ENCODE measurements around the gene MYO1E.

MYO1E gene

DNA sequence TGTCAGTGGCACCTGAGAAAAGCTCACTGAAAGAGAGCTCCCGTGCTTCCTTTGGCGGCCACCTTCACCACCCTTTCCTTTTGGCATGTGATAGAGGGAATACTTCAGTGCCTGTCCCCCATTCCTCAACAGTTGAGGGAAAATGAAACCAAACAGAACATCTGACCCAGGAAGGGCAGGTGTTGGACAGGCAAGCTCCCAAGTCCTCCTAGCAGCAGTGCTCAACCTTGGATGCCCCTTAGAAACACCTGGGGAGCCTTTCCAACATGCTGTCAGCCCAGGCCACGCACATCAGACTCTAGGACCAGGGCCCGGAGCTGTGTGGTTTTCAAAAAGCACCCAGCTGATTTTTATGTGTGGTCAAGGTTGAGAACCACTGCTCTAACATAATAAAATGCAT lies 143.7 kb downstream of the MYO1E start:
- no peak overlapping the region for H3K9ac ChIP-seq
- no peaks in the 10 kb centered on the region for H3K79me2 ChIP-seq
- H3K36me3 ChIP-seq (ENCODE audit: control insufficient read depth, insufficient read depth, low read length) = no peaks in the 10 kb centered on the region
- H2AFZ ChIP-seq = no peak overlapping the region
- H3K4me1 ChIP-seq = no peaks in the 10 kb centered on the region
- no peak overlapping the region for H3K4me2 ChIP-seq (ENCODE audit: low read length)
- no peaks in the 10 kb centered on the region for H3K27me3 ChIP-seq (ENCODE audit: control insufficient read depth, insufficient read depth, low read length)
- no peak overlapping the region for H3K4me3 ChIP-seq (ENCODE audit: low read depth, low read length)
- H3K27ac ChIP-seq = no peak overlapping the region
- TF ChIP-seq, protein P1, sequence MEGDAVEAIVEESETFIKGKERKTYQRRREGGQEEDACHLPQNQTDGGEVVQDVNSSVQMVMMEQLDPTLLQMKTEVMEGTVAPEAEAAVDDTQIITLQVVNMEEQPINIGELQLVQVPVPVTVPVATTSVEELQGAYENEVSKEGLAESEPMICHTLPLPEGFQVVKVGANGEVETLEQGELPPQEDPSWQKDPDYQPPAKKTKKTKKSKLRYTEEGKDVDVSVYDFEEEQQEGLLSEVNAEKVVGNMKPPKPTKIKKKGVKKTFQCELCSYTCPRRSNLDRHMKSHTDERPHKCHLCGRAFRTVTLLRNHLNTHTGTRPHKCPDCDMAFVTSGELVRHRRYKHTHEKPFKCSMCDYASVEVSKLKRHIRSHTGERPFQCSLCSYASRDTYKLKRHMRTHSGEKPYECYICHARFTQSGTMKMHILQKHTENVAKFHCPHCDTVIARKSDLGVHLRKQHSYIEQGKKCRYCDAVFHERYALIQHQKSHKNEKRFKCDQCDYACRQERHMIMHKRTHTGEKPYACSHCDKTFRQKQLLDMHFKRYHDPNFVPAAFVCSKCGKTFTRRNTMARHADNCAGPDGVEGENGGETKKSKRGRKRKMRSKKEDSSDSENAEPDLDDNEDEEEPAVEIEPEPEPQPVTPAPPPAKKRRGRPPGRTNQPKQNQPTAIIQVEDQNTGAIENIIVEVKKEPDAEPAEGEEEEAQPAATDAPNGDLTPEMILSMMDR (IDR thresholded peaks at IDR 0.05) = no peak
- no peaks in the 10 kb centered on the region for H3K9me3 ChIP-seq (ENCODE audit: control insufficient read depth, low read length)

DNA sequence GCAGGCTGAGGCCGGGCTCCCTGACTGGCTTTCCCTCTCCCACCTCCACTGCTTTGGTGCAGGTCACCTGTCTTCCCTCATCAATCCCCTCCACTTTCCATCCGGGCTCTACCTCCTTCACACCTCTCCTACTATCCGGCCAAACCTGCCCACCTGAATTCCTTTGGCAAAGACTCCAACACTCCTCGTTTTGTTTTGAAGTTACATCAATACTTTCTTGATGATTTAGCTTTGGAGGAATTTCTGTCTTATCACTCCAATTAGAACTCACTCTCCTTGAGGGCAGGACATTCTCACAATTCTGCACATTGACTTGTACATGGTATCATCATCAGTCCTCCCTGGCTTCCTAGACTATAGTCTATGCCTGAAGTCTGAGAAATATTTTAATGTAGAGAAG lies 145.7 kb downstream of the MYO1E start:
- Histone ChIP-seq H3K79me2 (no peaks in the 10 kb centered on the region), H3K4me1 (no peaks in the 10 kb centered on the region), H3K27me3 (ENCODE audit: control insufficient read depth, insufficient read depth, low read length) (no peaks in the 10 kb centered on the region), H3K9ac (no peak overlapping the region), H3K27ac (no peak overlapping the region), H3K9me3 (ENCODE audit: control insufficient read depth, low read length) (no peaks in the 10 kb centered on the region), H2AFZ (no peak overlapping the region), H3K4me2 (ENCODE audit: low read length) (no peak overlapping the region), H3K4me3 (ENCODE audit: low read depth, low read length) (no peak overlapping the region), H3K36me3 (ENCODE audit: control insufficient read depth, insufficient read depth, low read length) (no peaks in the 10 kb centered on the region)
- TF ChIP-seq, protein P1 (IDR thresholded peaks at IDR 0.05) = no peak

DNA sequence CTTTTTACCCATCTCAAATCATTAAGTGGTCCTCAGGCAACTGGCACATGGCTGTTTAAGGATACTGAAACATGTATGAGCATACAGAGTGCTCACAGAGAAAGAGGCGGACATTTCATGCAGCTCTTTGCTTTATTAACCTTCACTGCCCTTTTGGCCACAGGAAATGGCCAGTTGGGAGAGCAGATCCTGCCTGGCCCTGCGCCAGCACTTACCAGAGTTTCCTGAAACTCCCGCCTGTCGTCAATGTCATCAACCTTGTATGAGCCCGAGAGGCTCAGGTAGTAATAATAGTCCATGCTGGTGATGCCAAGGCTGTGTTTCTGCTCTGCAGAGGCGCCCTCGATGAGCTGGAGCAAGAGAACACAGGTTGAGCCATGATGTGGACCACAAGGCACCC lies 148.2 kb downstream of the MYO1E start:
- TF ChIP-seq, protein P1 (IDR thresholded peaks at IDR 0.05) = no peak
- H3K36me3 ChIP-seq (ENCODE audit: control insufficient read depth, insufficient read depth, low read length) = no peaks in the 10 kb centered on the region
- no peaks in the 10 kb centered on the region for H3K4me1 ChIP-seq
- H3K27ac ChIP-seq = no peak overlapping the region
- no peak overlapping the region for H3K4me2 ChIP-seq (ENCODE audit: low read length)
- no peak overlapping the region for H2AFZ ChIP-seq
- no peak overlapping the region for H3K4me3 ChIP-seq (ENCODE audit: low read depth, low read length)
- H3K27me3 ChIP-seq (ENCODE audit: control insufficient read depth, insufficient read depth, low read length) = no peaks in the 10 kb centered on the region
- no peak overlapping the region for H3K9ac ChIP-seq
- H3K9me3 ChIP-seq (ENCODE audit: control insufficient read depth, low read length) = no peaks in the 10 kb centered on the region
- H3K79me2 ChIP-seq = no peaks in the 10 kb centered on the region

DNA sequence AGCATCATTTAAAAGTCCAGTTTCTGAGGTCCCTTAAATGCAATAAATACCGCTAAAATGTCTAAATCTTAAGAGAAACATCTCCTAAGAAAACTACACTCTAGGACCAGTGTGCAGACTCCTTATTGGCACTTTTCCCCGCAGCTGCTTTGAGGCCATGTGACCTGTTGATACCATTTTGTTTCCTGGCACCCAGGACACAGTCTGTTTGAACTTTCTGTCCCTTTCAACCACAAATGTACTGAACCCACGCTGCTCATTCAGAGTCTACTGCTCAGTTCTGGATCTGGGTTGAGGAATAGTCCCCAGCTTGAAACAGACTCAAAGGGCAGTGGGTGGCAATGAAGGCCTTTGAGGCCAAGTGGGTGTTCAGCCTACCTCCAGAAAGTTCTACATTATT lies 148.9 kb downstream of the MYO1E start:
- Histone ChIP-seq H3K36me3 (ENCODE audit: control insufficient read depth, insufficient read depth, low read length) (no peaks in the 10 kb centered on the region), H3K27ac (no peak overlapping the region)
- TF ChIP-seq, protein P1 (IDR thresholded peaks at IDR 0.05) = no peak

DNA sequence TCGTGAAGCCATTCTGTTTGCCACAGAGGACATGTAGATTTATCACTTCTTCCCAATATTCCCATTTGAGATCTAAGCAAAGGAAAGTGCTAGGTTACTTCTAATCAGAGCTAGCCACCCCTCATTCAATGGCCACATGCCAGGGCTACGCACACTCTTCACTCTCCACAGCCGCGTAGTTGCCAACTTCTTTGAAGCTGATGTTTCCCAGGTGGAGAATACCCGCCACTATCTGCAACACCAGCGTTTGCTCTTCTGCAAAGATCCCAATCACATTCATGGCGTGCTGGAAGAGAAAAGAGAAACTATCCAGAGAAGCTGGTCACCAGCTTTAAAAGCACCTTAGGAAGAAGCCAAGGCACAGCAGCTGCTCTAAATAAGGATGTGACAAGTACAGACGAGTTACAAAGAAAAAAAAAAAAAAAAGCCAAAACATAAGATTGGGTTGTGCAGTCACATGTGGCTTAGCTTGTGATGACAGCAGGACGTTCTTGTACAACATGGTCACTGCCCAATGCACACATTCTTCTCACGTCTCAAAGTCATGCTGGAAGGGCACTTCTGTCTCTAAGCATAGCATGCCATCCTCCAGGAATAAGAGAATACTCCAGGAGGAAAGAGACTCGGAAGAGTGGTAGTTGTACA lies 149.6 kb downstream of the MYO1E start:
- H3K27me3 ChIP-seq (ENCODE audit: control insufficient read depth, insufficient read depth, low read length) = no peaks in the 10 kb centered on the region
- no peak overlapping the region for H3K4me3 ChIP-seq (ENCODE audit: low read depth, low read length)
- H2AFZ ChIP-seq = no peak overlapping the region
- H3K4me1 ChIP-seq = no peaks in the 10 kb centered on the region
- H3K79me2 ChIP-seq = no peaks in the 10 kb centered on the region
- no peaks in the 10 kb centered on the region for H3K9me3 ChIP-seq (ENCODE audit: control insufficient read depth, low read length)
- no peaks in the 10 kb centered on the region for H3K36me3 ChIP-seq (ENCODE audit: control insufficient read depth, insufficient read depth, low read length)
- H3K4me2 ChIP-seq (ENCODE audit: low read length) = no peak overlapping the region
- no peak overlapping the region for H3K27ac ChIP-seq
- H3K9ac ChIP-seq = no peak overlapping the region
- TF ChIP-seq, protein P1 (IDR thresholded peaks at IDR 0.05) = no peak

More for the DNA sequence above, 148.9 kb downstream of the MYO1E start:
- Histone ChIP-seq H3K4me2 (ENCODE audit: low read length) (no peak overlapping the region), H3K4me1 (no peaks in the 10 kb centered on the region), H3K4me3 (ENCODE audit: low read depth, low read length) (no peak overlapping the region), H3K9ac (no peak overlapping the region), H3K79me2 (no peaks in the 10 kb centered on the region), H3K9me3 (ENCODE audit: control insufficient read depth, low read length) (no peaks in the 10 kb centered on the region), H2AFZ (no peak overlapping the region), H3K27me3 (ENCODE audit: control insufficient read depth, insufficient read depth, low read length) (no peaks in the 10 kb centered on the region)

Data from parathyroid adenoma (tissue), 2 donors.